HL-60/S4 treated with phorbol 12-myristate 13-acetate at 8.2 ng/mL for 4 days and 3 days (cell line): Measurements from ENCODE around the gene KRT86.
"Not testable (repeated sequence)": the region's sequence is repeated elsewhere in the genome, so short reads cannot be mapped to it uniquely, and the experiment has no call there.

Source experiments
- in situ Hi-C: fragments of 300-500 bp; cut with MboI; formaldehyde crosslinking; loops from 2 replicates; pipeline ENCODE4 v1.15.0; 2022; ENCODE audit warnings: low sequenced_read_pairs

KRT86 gene

DNA sequence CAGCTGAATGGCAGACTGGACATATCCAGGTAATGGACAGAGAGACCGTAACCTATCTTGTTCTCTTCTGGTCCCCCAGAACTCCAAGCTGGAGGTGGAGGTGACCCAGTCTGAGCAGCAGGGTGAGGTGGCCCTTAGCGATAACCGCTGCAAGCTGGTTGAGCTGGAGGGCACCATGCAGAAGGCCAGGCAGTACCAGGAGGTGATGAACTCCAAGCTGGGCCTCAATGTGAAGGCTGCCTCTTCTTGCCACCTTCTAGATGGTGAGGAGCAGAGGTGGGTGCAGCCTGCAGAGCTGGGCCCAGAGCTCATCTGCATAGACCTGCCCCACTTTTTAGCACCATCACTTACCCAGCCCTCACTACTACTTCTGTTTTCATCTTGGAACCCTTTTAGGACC lies 7.2 kb upstream of the KRT86 start:
- in situ Hi-C loops, result no loop called here

DNA sequence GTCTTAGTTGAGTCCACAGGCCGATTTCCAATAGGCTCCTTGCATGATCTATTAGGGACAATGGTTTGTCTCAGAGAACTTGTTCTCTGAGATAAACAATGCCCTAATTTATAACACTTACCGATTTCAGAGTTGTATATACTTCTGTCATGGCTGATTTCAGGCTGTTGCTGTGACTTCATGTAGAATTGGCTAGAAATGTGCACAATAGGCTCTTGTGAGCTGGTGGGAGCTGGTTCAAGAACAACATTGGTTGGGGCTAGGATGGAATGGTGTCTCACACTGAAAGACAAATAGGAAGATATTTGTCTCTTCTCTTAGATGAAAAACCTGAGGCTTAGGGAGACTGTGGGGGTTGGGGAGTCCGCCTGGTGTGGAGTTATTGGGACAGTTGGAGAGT lies 6.7 kb upstream of the KRT86 start:
- in situ Hi-C loops, result no loop called here

GRCh38 chr12:52268212-52268611 lies 6.2 kb upstream of the KRT86 start:
- in situ Hi-C loops, result no loop called here

GRCh38 chr12:52270541-52271070 lies 3.8 kb upstream of the KRT86 start:
- in situ Hi-C loops, result no loop called here

- in situ Hi-C loops, result no loop called here
These were observed 3.3 kb upstream of the KRT86 start for GRCh38 chr12:52271158-52271557.

- in situ Hi-C loops, result no loop called here
These were observed 1.2 kb downstream of the KRT86 start for GRCh38 chr12:52275686-52276085.

DNA sequence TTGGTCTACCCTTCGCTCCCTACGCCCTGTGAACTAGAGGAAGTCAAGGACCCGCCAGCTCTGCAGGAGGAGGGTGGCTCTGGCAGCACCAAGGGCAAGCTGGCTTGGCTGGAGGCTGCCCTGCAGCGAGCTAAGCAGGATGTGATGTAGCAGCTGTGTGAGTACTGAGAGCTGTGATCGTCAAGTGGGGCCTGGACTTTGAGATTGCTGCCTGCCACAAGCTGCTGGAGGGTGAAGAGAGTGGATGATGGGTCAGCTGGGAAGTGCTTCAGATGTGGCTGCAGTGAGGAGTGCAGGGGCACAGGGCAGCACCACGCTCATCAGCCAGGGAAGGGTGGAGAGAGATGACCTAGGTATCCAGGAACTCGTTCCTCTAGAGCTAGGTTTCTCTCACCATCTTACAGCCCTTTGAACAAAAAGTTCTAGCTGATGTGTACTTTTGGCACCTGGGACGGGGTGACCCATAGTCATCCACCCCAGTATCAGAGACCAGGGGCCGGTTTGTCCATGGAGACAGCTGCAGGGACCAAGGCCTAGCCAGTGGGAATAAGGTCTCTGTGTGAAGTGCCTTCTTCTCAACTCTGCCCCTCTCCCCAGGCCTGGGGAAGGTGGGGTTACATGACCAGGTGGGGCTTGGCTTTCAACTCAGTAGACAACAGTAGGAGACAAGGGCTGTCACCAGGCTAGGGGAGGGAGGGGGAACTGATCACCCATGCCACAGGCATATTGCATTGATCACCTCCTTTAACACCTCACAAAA lies 3.2 kb downstream of the KRT86 start:
- in situ Hi-C loops, result no loop called here

GRCh38 chr12:52278575-52279421 lies 4.4 kb downstream of the KRT86 start:
- in situ Hi-C loops, result no loop called here

DNA sequence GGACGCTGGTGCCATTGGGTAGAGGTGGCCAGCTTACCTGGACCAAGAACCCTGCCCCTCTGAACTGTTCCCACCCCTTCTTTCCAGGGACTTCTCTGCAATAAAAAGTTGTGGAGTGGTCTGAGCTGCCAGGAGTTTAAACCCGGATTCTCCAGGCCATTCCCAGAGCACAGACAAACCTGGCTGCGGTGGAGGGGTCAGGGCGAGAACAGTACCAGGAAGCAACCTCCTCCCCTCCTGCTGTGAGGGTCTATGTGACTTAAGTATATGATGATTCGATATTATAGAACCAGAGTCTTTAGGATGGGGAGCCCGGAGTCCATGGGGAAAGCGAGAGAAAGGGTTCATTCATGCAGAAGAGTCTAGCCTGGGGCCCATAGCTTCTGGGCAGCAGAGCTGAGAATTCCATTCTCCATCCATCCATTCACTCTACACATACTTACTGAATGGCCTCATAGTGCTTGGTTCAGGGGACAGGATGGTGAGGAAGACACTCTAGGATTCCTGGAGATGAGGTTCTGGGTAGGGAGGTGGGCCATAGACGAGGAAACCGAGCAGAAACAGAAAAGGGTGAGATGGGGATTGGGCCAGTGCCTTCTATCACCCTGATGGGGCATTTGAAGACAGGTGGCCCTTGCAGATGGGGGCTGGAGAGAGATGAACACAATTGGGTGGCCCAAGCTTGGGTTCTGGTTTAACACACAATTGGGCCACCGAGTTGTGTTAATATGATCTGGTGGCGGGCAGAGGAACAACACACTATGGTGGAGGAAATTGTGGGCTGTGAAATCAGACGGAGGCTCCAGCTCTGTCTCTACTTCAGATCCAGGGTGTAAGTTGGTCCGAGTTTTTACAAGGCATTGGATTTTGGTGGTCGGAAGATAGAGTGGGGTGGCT lies 5.2 kb downstream of the KRT86 start:
- in situ Hi-C loops, result no loop called here

GRCh38 chr12:52280319-52280795 lies 5.9 kb downstream of the KRT86 start:
- in situ Hi-C loops, result no loop called here

GRCh38 chr12:52280796-52281560 lies 6.5 kb downstream of the KRT86 start:
- in situ Hi-C loops, result no loop called here

GRCh38 chr12:52284562-52285171 lies 10.2 kb downstream of the KRT86 start:
- in situ Hi-C loops, result no loop called here

GRCh38 chr12:52285172-52285745 lies 10.8 kb downstream of the KRT86 start:
- in situ Hi-C loops, result no loop called here

DNA sequence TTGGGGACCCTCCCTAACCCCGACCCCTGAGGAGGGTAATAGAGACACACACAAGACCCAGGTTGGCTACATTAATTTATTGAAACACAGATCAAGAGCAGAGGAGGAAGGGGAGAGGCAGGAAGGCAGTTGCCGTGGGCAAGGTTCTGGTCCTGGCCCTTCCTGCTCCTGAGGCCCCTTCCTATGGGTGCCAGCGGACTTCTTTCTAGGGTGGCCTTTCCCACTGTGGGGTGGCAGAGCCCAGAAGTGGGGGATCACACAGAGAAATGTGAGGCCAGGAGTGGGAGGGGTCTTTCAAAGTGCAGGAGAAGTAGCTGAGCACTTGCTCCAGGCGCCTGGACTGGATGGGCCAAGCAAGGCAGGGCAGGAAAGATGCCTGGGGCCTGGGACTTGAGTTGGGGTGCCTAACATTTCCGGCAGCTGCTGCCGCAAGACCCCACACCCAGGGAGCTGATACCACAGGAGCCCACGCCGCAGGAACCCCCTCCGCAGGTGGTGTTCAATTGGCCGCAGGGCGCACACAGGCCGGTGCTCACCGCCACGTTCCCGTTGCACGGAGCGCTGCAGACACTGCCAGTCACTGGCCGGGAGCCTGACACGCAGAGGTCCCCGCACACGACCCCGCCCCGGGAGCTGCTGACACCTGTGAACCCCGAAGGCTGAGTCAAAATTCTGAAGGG lies 11.5 kb downstream of the KRT86 start:
- in situ Hi-C loops, result no loop called here

- in situ Hi-C loops, result not testable (repeated sequence)
These were observed 12.7 kb downstream of the KRT86 start for GRCh38 chr12:52286857-52287785.

GRCh38 chr12:52287816-52288805 lies 13.7 kb downstream of the KRT86 start:
- in situ Hi-C loops, result not testable (repeated sequence)
